Measurements from ENCODE around the gene HOXB6.

Gene HOXB6

GRCh38 chr17:48634493-48635208, 29.9 kb upstream of the HOXB6 start:
- no peak for DNase-seq (ENCODE audit: low read depth)

- no peak for DNase-seq (ENCODE audit: low read depth)
Observed at GRCh38 chr17:48633266-48633677, 28.5 kb upstream of the HOXB6 start.

GRCh38 chr17:48632579-48633265, 27.9 kb upstream of the HOXB6 start:
- DNase-seq (ENCODE audit: low read depth): no peak

DNA sequence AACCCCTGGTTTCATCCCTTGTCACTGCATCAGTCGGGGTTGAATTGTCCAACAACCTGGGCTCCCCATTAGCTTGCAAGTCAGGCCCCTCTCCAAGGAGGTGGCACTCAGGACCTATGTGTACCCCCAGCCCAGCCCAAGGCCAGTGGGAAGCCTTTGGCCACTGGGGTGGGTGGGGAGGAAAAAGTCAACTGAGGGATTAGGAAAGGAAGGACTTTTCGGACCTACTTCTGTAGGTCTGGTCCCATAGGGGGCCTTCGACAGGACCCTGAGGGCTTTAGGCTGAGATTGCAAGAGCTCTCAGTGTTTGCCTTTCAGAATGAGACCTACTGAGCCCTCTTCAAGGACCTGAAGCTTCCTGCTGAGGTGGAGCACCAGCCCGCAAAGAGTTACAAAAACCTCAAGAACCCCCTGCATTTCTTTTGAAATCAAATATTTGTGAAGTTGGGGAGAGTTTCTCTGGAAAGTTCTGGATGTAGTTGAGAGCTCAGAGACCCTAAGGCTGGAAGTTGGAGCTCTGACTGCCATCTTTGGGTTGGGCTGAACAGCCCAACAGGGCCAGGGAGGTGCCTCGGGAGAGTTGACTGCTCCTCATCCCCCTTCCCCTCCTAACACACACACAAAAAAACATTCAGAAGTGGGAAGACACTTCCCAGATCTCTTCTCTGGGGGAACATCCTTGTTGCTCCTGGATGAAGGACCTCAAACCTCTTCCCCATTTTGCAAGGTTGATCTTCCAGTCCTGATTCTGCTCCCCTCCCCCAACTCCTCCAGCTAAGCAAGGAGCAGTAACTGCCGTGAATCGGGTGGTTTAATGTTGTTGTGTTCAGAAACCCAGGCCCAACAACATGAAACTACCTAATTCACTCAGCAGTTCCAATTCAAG, 27.1 kb upstream of the HOXB6 start:
- no peak for DNase-seq (ENCODE audit: low read depth)

DNA sequence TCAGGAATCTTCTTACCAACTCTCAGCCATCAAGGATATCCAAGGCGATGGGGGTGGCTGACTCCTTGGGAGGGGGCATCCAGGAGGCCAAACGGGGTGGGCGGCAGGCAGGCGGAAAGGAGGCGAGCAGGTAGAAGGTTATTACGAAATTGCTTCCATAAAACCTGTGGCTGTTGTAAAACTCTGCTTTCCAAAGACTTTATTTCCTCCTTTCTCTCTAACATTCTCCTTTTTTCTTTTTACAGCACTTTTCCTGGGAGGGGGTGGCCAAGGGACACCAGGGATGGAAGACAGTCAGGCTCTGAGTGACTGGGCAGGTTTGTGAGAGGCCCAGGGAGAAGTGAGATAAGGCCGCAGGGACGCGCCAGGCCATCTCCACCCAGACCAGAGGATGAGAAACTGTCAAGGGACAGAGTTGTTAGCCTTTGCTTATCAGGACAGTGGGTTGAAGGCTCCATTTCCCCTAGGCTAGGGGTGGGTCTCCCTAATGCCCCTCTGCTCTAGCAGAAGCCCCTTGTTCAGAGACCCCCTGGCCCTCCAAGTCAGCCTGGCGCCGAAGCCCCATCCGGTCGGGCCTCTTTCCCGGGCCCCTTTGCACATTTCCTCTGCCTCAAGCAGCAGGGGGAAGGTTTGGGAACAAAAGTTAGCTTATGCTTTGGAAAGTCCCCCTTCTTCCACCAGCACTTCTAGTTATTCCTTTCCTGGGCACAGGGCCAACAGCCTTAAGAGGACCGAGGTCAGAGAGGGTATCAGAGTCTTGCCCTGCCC, 26.3 kb upstream of the HOXB6 start:
- no peak for DNase-seq (ENCODE audit: low read depth)

DNA sequence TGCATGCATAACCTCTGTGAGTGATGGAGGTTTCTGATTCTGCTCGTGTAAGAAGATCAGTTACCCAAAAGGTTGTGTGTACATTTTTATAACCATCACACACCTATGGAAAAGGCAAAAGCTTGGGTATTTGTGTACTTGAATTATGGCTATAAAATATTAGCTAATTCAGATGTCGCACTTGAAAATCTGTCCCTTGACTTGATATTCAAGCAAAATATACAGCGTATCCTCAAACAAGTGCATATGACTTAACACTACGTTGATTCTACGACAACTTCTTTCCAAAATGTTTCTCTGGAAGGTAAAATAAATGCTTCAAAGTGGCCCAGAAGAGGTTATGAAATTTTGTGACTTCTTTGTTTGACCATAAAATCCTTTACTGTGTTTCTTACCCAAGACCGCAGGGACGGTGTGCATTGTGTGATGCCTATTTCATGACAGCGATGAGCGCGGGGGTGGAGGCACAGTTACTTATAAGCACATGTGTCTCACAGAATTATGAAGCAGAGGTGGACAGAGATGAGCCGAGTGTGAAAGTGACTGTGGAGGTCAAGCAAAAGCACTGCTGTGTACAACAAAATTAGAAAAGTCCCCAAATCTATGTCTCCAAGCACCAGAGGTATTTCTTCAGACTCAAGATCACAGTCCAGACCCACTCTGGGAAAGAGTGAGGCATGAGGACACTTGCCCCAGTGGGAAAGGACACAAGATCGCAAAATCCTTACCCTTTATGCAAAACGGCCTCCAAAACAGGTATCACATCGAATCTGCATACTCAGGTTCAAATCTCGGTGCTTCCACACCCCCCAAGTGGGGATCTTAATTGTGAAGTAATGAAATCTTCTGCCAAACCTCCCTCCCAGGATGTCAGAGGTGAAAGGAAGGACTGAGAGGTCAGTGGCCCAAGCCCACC, 25.5 kb upstream of the HOXB6 start:
- no peak for DNase-seq (ENCODE audit: low read depth)

- no peak for DNase-seq (ENCODE audit: low read depth)
Observed at GRCh38 chr17:48629411-48629759, 24.6 kb upstream of the HOXB6 start.

DNA sequence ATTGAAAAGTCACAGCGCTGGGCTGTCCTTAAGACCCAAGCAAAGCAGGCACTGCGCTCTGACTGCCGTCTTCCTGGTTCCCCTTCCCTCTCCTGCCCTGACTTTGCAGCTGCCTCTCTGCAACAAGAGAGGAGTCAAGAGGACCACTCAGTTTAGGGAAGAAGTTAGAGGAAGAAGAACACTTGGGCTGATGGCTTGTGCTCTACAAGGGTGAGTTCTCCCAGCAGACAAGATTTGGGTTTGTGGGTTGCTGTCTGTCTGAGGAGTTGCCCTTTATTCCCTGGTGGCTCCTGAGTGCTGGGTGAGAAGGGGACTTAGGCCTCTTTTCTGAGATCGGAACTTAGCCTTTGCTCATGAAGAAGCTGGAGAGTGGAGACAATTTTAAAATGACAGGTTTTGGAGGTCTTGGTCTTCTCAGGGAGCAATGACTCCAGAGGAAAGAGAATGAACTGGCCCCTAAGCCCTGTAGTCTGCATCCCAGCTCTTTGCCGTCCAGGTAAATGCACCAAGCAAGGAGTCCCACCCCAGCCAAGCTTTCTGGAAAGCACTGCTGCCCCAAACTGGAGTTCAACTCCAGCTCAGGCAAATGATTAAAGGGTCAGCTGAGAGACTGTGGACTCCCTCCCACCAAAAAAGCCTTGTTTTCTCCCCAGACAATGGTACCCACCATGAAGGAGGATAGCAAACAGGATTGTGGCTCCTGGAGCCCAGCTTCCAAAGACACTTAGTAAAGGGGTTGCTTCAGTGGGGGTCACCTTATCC, 24.0 kb upstream of the HOXB6 start:
- DNase-seq (ENCODE audit: low read depth): no peak

DNA sequence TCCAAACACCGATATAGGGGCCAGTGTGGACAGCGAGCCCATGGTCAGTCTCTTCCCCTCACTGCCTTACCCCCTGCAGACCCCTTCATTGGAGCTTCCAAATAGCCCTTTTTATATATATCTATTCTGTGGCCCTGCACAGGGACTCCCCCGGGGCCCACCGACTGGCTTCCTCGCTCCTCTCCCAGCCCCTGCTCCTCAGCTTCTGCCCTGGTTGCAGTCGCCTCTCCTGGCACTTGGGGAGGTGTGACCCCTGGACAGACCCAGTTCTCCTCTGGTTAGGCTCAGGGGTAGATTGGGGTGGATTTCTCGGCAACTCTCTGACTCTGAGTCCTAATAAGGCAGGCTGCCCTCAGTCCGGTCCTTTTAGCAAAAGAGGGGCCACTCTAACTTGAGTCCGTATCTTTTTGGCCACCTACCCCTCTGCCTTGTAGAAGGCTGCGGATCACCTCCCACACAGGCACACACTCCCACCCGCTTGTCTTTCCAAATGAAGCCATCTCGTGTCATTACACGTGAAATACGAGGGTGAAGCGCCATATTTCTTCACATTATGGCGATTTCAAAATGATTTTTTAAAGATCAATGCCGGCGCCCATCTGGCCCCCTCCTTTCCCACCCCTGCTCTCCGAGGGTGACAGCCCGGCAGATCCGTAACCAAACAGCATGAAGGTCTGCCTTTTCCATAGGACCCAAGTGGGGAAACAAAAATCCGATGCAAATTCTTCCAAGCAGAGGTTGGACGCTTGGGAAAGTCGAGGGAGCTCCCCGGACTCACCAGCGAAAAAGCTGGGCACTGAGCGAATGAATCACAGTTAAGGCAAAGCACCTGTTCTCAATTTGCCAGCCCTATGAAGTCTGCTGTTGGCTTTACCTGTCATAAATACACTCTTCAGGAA, 23.1 kb upstream of the HOXB6 start:
- no peak for DNase-seq (ENCODE audit: low read depth)

- no peak for DNase-seq (ENCODE audit: low read depth)
Observed at GRCh38 chr17:48627118-48627597, 22.4 kb upstream of the HOXB6 start.

DNA sequence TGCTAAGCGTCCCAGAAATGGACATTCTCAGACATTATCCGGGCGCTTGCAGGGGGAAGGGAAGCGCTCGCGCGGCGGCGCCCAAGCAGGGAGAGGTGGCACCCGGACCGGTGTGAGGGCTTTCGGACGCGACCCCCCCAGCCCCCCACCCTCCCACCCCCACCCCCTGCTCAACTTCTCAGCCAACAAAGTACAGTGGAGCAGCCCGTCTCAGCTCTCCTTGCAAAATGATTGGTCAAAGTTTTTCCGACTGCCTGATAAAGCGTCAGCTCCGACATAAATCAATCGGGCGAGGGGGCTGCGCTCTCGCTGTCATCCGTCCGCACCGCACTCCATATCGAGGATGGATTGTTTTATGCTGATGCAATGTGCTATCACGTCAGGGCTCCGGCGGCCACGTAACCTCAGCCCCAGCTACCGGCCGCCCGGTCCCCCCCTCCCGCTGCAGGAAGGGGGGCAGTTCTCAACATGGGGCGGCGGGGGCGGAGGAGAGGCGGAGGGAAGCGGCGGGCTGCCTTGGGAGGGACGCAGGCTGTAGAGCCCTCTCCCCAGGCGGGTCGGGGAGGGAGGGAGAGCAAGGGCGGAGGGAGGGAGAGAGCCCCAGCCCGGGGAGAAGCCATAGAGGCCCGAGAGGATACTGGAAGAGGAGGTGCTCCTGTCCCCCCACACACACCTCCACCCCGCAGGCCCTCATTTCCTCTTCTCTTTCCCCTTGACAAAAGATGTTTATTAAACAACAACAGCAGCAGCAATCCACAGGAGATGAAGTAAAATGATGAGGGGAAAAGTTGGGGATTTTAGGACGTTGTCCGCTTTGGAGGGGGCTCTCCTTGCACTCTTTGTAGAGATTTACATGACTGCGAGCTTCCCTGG, 21.7 kb upstream of the HOXB6 start, which contains the start of gene HOXB9:
HOXB9 (minus strand) TSS at position 114 of the 873 bp plus-strand sequence; CDS start at position 25, 89 bp downstream.
- DNase-seq (ENCODE audit: low read depth): no peak

DNA sequence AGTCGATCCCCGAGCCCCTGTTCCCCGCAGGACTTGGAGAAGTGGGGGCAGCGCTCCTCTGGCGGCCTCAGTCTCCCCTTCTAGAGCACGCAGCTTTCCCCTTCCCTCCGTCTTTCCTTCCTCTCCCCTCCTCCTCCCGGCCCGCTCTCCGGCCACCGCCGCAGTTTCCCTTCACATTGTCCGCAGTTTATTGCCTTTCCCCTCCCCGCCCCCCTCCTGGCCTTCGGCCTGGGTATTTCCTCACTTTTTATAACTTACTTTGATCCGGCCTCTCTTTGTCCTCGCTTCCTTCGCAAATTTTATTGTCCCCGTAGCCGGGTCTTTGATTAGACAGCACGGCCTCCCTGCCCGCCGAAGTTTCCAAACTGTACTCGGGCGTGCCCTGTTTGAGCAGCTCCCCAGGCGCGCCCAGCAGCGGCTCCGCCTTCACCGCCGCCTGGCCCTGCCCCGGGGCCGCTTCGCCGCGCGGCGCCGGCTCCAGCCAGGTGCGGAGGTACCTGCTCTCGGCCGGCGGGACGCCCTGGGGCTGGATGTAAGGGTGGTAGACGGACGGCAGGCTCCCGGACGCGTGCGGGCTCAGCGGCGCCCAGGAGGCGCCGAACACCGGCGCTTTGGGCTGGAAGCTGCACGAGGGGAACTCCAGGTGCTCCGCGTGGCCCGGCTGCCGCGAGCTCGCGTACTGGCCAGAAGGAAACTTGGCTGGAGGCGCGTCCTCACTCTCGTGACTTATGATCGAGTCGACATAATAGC, 20.9 kb upstream of the HOXB6 start:
- no peak for DNase-seq (ENCODE audit: low read depth)

DNA sequence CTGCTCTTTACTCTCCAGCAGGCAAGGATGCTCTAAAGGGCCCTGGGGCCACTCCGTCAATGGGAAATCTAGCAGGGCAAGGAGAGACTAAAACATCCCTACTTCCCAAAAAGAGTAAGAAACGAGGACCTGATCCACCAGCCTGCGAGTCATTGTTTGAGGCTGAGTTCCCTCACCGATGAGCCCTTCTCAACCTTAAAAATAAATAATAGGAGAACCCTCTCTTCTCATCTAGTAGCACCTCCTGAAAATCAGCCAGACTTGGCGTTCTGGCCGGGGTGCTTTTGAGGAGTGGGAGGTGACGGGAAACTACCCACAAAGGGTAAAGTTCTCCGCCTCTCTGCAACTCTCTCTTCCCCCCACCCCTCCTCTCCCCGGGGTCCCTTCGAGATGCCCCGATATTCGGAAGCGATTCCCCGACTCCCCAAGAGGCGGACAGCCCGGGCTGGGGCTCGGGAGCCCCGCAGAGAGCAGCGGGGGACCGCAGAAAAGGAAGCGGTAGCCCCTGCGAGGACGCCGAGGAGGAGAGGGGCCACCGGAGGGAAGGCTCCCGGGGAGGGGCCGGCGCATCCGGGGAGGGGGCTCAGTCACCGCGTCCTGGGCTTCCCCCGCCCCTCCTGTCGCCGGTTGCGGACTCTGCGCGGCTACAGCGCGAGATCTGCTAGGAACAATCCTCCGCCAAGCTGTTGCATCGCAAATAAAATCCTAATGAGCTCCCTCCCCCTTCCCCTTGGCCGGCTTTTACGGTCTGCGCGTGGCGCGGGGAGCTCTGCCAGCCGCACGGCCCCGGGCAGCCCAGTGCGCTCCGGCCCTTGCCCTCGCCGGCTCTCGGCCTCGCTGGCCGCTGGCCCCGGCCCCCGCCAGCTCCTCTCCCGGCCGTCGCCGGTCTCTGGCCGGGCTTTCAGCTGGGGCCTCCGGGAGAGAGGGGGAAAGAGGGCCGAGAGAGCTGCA, 20.0 kb upstream of the HOXB6 start:
- no peak for DNase-seq (ENCODE audit: low read depth)

GRCh38 chr17:48624118-48624517, 19.3 kb upstream of the HOXB6 start:
- no peak for DNase-seq (ENCODE audit: low read depth)

DNA sequence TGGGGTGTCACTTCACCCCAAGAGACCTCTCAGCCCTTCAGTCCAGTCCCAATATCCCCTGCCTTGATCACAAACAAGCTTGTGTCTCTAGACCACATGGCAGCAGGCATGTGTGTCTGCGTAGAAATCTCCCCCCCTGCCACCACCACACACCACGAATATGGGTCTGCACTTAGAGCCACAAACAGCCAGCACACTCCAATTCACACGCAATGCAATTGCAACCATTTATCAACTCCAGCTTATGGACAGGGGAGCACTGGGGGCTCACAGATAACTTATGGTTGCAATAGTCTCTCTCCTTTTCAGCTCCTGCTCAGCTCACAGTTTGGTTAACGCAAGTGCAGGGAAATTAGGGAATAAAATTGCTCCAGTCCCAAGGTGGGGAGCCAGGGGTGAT, 18.8 kb upstream of the HOXB6 start:
- DNase-seq (ENCODE audit: low read depth): no peak

- no peak for DNase-seq (ENCODE audit: low read depth)
Observed at GRCh38 chr17:48622857-48623256, 18.1 kb upstream of the HOXB6 start.

Measured in fibroblast of the conjunctiva (primary cell).